DOHH2 (cell line): ENCODE measurements around the gene ADGRL3.

Experiments
- H3F3A ChIP-seq: fragments of 200-600 bp; sonication (generic), shearing (Covaris generic); 2 replicates; pipeline ENCODE4 v1.6.0; 2016; ENCODE audit warnings: antibody characterized with exemption, mild to moderate bottlenecking; ENCODE audit not compliant: control insufficient read depth, insufficient read depth
- H3K27ac ChIP-seq: fragments of 200-600 bp; sonication (generic); 2 replicates; pipeline ENCODE4 v1.5.1; 2014; ENCODE audit warnings: low read depth, mild to moderate bottlenecking, low read length, moderate library complexity
- H3K27me3 ChIP-seq: fragments of 200-600 bp; sonication (generic); 2 replicates; pipeline ENCODE4 v1.6.1; 2014; ENCODE audit warnings: mild to moderate bottlenecking, low read length, mixed read lengths; ENCODE audit not compliant: control insufficient read depth
- H3K36me3 ChIP-seq: fragments of 200-600 bp; sonication (generic); 2 replicates; pipeline ENCODE4 v1.6.1; 2014; ENCODE audit warnings: mild to moderate bottlenecking, low read length, moderate library complexity, mixed read lengths; ENCODE audit not compliant: control insufficient read depth
- H3K4me1 ChIP-seq: fragments of 200-600 bp; sonication (generic); 2 replicates; pipeline ENCODE4 v1.6.1; 2014; ENCODE audit warnings: mild to moderate bottlenecking, low read length, mixed read lengths; ENCODE audit not compliant: control insufficient read depth
- H3K4me2 ChIP-seq: fragments of 200-600 bp; sonication (generic); 2 replicates; pipeline ENCODE4 v1.6.0; 2014; ENCODE audit warnings: mild to moderate bottlenecking, low read length, moderate library complexity
- H3K4me3 ChIP-seq: fragments of 200-600 bp; sonication (generic); 2 replicates; pipeline ENCODE4 v1.5.1; 2014; ENCODE audit warnings: mild to moderate bottlenecking, low read length, mixed read lengths
- H3K79me2 ChIP-seq: fragments of 200-600 bp; sonication (generic); 2 replicates; pipeline ENCODE4 v1.6.1; 2014; ENCODE audit warnings: mild to moderate bottlenecking, low read length, mixed read lengths; ENCODE audit not compliant: control insufficient read depth
- H3K9me2 ChIP-seq: fragments of 200-600 bp; sonication (generic); replicated peaks from 2 replicates; pipeline ENCODE4 v1.6.1; 2014; ENCODE audit warnings: mild to moderate bottlenecking, low read length, mixed read lengths; ENCODE audit not compliant: control insufficient read depth
- H3K9me3 ChIP-seq: fragments of 200-600 bp; sonication (generic); 2 replicates; pipeline ENCODE4 v1.6.1; 2014; ENCODE audit warnings: antibody characterized with exemption, low read length, mixed read lengths; ENCODE audit not compliant: control insufficient read depth, insufficient read depth
- H4K20me1 ChIP-seq: fragments of 200-600 bp; sonication (generic); 2 replicates; pipeline ENCODE4 v1.6.0; 2014; ENCODE audit warnings: low read depth, mild to moderate bottlenecking, antibody characterized with exemption, low read length, moderate library complexity; ENCODE audit not compliant: control insufficient read depth, insufficient read depth
- EZH2phosphoT487 ChIP-seq: fragments of 200-600 bp; sonication (generic); IDR thresholded peaks from 2 replicates; pipeline ENCODE4 v1.6.1; 2017; ENCODE audit warnings: borderline replicate concordance, mild to moderate bottlenecking, antibody characterized with exemption, low read length, moderate library complexity, mixed read lengths
- TF ChIP-seq, protein P1 (sequence below): fragments of 200-600 bp; sonication (generic); IDR thresholded peaks from one replicate; pipeline ENCODE4 v1.5.1; 2014; ENCODE audit warnings: antibody characterized with exemption, mild to moderate bottlenecking, low read depth, low read length; ENCODE audit not compliant: poor library complexity, severe bottlenecking

Gene ADGRL3

DNA sequence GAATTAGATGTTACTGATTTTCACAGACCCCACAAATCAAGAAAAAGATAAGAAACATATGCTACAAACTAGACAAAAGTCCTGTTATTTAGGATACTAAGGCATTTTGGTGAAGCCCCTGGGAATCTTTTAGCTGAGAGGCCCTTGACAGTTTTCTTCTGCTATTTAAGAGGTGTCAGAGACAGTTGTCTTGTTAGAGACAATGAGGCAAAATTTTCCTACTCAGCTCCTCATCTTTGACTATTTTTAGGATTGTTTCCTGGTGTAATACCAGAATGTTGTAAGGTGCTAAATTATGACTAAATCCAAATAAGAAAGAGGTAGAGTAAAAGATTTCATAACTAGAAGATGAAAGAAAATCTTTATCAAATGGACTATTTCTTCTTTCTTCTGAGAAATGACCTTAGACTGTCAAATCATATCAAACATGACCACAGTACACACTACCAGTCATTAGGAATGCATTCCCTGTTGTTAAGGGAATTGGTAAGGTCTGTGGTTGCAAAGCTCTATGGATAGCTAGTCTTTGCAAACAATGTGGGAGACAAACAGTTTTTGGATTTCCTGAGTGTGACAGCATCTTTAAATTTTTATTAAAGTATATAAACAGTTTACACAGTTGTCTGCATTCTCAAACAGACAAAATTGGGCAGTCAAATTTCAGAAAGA is 926.1 kb downstream of the ADGRL3 start:
- TF ChIP-seq EZH2phosphoT487: no peak
- TF ChIP-seq, protein P1, sequence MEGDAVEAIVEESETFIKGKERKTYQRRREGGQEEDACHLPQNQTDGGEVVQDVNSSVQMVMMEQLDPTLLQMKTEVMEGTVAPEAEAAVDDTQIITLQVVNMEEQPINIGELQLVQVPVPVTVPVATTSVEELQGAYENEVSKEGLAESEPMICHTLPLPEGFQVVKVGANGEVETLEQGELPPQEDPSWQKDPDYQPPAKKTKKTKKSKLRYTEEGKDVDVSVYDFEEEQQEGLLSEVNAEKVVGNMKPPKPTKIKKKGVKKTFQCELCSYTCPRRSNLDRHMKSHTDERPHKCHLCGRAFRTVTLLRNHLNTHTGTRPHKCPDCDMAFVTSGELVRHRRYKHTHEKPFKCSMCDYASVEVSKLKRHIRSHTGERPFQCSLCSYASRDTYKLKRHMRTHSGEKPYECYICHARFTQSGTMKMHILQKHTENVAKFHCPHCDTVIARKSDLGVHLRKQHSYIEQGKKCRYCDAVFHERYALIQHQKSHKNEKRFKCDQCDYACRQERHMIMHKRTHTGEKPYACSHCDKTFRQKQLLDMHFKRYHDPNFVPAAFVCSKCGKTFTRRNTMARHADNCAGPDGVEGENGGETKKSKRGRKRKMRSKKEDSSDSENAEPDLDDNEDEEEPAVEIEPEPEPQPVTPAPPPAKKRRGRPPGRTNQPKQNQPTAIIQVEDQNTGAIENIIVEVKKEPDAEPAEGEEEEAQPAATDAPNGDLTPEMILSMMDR: no peak
- Histone ChIP-seq H3K4me3 (no peak overlapping the region), H3K36me3 (no peaks in the 10 kb centered on the region), H3K4me1 (no peaks in the 10 kb centered on the region), H3K9me2 (no peaks in the 10 kb centered on the region), H3K79me2 (no peaks in the 10 kb centered on the region), H3K27ac (no peak overlapping the region), H3K27me3 (no peaks in the 10 kb centered on the region), H3K4me2 (no peak overlapping the region), H3F3A (no peaks in the 10 kb centered on the region), H4K20me1 (no peaks in the 10 kb centered on the region), H3K9me3 (peaks cover 6% of the 10 kb centered on the region; the same call in 1 of the 2 replicates)
